ENCODE data around the gene USP40.
"Not testable (repeated sequence)": the region's sequence is repeated elsewhere in the genome, so short reads cannot be mapped to it uniquely, and the experiment has no call there.

Gene USP40, protein sequence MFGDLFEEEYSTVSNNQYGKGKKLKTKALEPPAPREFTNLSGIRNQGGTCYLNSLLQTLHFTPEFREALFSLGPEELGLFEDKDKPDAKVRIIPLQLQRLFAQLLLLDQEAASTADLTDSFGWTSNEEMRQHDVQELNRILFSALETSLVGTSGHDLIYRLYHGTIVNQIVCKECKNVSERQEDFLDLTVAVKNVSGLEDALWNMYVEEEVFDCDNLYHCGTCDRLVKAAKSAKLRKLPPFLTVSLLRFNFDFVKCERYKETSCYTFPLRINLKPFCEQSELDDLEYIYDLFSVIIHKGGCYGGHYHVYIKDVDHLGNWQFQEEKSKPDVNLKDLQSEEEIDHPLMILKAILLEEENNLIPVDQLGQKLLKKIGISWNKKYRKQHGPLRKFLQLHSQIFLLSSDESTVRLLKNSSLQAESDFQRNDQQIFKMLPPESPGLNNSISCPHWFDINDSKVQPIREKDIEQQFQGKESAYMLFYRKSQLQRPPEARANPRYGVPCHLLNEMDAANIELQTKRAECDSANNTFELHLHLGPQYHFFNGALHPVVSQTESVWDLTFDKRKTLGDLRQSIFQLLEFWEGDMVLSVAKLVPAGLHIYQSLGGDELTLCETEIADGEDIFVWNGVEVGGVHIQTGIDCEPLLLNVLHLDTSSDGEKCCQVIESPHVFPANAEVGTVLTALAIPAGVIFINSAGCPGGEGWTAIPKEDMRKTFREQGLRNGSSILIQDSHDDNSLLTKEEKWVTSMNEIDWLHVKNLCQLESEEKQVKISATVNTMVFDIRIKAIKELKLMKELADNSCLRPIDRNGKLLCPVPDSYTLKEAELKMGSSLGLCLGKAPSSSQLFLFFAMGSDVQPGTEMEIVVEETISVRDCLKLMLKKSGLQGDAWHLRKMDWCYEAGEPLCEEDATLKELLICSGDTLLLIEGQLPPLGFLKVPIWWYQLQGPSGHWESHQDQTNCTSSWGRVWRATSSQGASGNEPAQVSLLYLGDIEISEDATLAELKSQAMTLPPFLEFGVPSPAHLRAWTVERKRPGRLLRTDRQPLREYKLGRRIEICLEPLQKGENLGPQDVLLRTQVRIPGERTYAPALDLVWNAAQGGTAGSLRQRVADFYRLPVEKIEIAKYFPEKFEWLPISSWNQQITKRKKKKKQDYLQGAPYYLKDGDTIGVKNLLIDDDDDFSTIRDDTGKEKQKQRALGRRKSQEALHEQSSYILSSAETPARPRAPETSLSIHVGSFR

DNA sequence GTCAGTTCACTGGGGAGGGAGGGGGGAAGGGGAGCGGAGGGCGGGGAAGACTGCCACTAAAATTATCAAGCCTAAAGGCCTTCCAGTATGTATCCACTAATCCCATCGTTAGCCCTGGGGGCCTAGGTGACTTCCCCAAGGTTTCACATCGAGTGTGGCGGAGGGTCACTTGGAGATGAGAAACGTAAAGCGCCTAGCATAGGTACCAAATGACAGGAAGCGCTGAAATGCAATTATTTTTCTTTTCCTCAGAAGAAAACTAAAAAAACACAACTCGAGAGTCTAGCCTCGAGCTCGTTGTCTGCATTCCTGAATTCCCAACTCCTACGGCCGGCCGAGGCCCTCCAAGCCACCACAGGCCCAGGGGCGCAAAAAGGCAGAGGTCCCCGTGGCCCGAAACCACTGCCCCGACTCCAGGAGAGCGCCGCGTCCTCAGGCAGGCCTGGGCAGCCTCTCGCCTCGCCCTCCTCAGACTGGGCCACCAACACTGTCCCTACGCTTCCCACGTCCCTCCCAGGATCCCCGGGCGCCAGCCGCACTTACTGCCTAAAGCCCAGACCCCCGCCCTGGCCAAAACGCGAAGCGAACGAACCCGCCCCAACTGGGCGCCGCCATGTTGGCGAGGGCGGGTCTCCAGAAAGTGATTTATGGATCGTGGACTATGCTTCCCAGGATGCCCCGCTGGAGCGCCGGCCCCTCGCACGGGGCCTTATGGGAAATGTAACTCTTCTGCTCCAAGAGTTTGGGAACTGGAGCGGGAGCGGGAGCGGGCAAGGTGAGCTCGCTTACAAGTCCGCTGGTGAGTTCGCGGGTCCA, at the start of gene USP40:
TSS of gene USP40 (minus strand) at position 642 of the 816 bp plus-strand sequence. CDS start 1,228 bp downstream, outside the sequence.
- H3K4me3 ChIP-seq (ENCODE audit: low read length): peak within 1 kb of the TSS; percentile 82
- TF ChIP-seq ZNF274 (IDR thresholded peaks at IDR 0.05; ENCODE audit: low read depth, low read length): no peak

DNA sequence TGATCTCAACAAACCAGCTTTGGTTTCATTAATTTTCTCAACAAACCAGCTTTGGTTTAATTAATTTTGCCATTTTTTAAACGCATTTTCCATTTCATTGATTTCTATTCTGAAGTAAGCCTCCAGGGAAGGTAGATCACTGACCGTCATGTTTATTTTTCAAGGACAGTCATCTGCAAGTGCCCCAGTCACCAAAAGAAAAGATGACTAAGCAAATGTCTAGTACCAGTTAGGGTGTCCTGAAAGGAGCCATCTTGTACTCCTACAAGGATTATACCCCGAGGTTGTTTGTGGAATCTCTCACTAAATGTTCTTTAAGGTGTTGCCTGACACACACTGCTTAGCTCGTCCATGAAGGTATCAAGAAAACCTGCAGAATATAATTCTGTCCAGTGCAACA, 44.7 kb upstream of the USP40 start:
- no peak for TF ChIP-seq ZNF274 (IDR thresholded peaks at IDR 0.05; ENCODE audit: low read depth, low read length)

DNA sequence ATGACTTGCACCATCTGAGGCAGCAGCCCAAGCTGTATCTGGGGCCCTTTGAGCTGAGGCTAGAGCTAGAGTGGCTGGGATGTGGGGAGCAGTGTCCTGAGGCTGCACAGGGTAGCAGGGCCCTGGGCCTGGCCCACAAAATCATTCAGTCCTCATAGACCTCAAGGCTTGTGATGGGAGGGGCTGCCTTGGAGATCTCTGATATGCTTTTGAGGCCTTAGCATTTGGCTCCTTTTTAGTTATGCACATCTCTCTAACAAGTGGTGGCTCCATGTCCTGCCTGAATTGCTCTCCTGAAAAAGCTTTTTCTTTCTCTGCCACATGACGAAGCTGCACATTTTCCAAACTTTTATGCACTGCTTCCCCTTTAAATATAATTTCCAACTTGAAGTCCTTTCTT, 39.1 kb upstream of the USP40 start:
- no peak for TF ChIP-seq ZNF274 (IDR thresholded peaks at IDR 0.05; ENCODE audit: low read depth, low read length)

More for the DNA sequence above, 44.7 kb upstream of the USP40 start:
- no peak overlapping the region for H3K4me3 ChIP-seq (ENCODE audit: low read length)

DNA sequence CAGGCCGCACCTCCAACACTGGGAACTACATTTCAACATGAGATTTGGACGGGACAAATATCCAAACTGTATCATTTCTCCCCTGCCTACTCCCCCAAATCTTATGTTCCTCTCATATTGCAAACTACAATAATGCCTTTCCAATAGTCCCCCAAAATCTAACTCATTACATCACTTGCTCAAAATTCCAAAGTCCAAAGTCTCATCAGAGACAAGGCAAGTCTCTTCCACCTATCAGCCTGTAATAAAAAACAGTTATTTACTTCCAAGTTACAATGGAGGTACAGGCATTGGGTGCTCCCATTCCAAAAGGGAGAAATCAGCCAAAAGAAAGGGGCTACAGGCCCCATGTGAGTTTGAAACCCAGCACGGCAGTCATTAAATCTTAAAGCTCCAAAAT, 38.2 kb upstream of the USP40 start:
- TF ChIP-seq ZNF274 (IDR thresholded peaks at IDR 0.05; ENCODE audit: low read depth, low read length): no peak
- H3K4me3 ChIP-seq (ENCODE audit: low read length): no peak overlapping the region

More for the DNA sequence above, 39.1 kb upstream of the USP40 start:
- no peak overlapping the region for H3K4me3 ChIP-seq (ENCODE audit: low read length)

DNA sequence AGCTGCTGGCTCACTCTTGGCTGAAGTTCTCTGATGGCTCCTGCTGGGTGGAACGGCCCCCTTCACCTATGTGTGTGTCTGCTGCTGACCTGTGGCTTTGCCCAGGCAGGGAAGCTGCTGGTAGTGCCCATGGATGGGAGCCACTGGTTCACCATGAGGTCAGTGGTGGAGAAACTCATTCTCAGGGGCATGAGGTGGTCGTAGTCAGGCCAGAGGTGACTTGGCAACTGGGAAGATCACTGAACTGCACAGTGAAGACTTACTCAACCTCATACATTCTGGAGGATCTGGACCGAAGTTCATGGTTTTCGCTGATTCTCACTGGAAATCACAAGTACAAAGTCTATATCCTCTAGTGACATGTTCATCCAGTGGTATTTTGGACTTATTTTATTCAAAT, 36.9 kb upstream of the USP40 start:
- TF ChIP-seq ZNF274 (IDR thresholded peaks at IDR 0.05; ENCODE audit: low read depth, low read length): no peak
- H3K4me3 ChIP-seq (ENCODE audit: low read length): no peak overlapping the region

DNA sequence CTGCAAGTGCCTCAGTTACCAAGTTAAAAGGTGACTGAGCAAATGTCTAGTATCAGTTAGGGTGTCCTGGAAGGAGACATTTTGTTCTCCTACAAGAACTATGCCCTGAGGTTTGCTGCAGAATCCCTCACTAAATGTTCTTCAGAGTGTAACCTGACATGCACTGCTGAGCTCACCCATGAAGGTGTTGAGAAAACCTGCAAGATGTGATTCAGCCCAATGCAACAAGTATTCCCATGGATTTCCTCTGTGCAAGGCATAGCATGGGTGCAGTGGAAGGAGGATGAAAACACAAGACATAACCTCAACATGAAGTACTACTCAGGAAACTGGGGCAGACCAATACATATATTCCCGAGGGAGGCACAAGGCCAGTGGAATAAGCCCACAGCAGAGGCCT, 35.5 kb upstream of the USP40 start:
- no peak for TF ChIP-seq ZNF274 (IDR thresholded peaks at IDR 0.05; ENCODE audit: low read depth, low read length)
- H3K4me3 ChIP-seq (ENCODE audit: low read length): no peak overlapping the region

DNA sequence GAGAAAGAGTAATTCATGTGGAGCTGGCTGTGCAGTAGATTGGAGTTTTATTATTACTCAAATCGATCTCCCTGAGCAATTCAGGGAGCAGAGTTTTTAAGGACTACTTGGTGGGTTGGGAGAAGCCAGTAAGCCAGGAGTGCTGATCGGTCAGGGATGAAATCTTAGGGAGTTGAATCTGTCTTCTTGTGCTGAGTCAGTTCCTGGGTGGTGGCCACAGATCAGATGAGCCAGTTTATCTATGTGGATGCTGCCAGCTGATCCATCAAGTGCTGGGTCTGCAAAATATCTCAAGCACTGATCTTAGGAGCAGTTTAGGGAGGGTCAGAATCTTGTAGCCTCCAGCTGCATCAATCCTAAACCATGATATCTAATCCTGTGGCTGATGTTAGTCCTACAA, 33.8 kb upstream of the USP40 start:
- no peak overlapping the region for H3K4me3 ChIP-seq (ENCODE audit: low read length)
- TF ChIP-seq ZNF274 (IDR thresholded peaks at IDR 0.05; ENCODE audit: low read depth, low read length): no peak

DNA sequence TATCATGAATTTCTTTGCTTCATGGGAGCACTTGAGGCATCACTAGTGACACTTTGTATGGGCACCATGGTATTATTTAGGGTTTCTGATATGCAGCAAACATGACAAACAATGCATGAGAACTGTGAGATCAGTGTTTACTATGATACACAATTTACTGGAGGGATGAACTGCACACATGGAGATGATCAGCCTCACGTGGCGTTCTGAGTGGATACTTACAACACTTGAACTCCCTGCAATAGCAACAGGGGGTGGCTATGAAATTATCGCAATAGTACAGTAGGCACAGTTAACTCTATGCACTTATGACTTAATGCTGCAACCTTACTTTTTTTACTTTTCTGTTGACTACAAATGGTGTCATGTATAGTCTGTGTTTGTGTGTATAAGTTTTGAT, 32.4 kb upstream of the USP40 start:
- no peak for TF ChIP-seq ZNF274 (IDR thresholded peaks at IDR 0.05; ENCODE audit: low read depth, low read length)
- H3K4me3 ChIP-seq (ENCODE audit: low read length): no peak overlapping the region

DNA sequence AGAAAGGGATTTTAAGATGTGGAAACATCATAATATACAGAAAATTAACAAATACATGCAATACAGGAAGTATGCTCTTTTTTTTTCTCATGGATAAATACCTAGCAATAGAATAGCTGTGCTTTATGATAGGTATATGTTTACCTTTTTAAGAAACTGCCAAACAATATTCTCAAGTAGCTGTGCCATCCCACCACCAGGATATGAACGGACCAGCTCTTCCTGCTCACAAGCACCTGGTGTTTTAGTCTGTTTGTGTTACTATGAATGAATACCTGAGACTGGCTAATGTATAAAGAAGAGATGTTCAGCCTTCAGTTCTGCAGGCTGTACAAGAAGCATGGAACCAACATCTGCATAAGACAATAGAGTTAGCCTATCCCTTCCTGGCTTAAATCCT, 30.9 kb upstream of the USP40 start:
- no peak for TF ChIP-seq ZNF274 (IDR thresholded peaks at IDR 0.05; ENCODE audit: low read depth, low read length)
- no peak overlapping the region for H3K4me3 ChIP-seq (ENCODE audit: low read length)

DNA sequence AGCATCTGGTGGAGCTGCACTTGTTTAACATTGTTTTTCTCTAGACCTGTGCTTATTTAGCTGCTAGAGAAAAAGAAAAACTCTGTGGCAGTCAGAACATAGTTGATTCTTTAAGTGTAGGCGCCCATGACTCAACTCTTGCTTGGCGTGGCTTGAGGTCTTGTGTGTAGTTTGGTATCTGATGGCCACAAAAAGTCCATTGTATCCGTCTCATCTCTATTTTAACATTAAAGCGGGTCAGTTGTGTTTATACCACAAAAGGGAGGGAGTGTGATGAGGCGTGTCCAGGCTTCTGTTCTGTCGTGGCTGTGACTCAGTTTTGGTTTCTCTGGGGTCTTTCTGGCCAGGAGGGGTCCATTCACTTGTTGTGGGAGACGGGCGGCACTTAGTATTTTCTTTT, 26.6 kb upstream of the USP40 start:
- TF ChIP-seq ZNF274 (IDR thresholded peaks at IDR 0.05; ENCODE audit: low read depth, low read length): no peak
- H3K4me3 ChIP-seq (ENCODE audit: low read length): no peak overlapping the region

DNA sequence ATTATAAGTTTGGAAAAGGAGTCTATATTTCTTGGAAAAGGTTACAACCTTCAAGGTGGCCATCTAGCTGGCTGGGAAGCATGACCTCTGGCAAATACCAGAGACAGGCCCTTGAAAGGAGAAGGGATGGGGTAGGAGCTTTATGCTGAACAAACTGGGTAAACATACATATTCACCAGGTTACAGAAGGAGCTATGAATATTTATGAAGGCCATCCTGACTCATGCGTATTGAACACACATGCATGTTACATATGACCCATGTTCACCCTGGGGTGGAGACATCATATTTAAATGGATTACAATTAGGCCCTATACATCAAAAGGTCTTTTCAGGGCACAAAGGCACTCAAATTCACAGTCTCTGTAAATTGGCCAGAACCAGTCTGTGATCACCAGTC, 26.1 kb upstream of the USP40 start:
- H3K4me3 ChIP-seq (ENCODE audit: low read length): not testable (repeated sequence)

DNA sequence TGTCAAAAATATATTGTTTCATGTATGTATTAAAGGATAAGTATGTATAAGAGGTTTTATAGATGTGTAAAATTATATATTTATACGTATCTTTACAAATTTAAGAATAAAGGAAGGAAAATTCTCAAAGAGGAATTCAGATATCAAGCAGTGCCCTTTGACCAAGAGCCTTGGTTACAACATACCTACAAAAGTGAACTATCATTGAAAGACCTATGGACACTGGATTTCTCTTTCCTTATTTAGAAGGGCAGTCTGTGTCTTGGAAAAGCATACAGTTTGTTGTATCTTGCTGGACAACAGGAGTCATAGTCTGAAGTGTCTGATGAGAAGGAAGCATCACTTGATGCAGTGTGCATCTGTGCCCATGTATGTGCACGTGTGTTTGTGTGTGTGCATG, 21.8 kb upstream of the USP40 start:
- no peak overlapping the region for H3K4me3 ChIP-seq (ENCODE audit: low read length)
- no peak for TF ChIP-seq ZNF274 (IDR thresholded peaks at IDR 0.05; ENCODE audit: low read depth, low read length)

DNA sequence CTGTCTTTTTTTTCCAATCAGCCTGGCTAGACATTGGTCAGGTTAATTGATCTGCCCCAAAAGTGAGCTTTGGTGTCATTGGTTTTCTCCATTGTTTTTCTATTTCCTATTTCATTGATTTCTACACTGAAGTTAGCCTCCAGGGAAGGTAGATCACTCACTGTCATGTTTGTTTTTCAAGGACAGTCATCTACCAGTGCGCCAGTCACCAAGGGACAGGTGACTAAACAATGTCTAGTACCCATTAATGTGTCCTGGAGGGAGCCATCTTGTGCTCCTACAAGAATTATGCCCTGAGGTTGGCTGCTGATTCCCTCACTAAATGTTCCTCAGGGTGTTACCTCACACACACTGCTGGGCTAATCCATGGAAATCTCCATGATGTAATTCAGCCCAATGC, 17.6 kb upstream of the USP40 start:
- H3K4me3 ChIP-seq (ENCODE audit: low read length): no peak overlapping the region
- no peak for TF ChIP-seq ZNF274 (IDR thresholded peaks at IDR 0.05; ENCODE audit: low read depth, low read length)

DNA sequence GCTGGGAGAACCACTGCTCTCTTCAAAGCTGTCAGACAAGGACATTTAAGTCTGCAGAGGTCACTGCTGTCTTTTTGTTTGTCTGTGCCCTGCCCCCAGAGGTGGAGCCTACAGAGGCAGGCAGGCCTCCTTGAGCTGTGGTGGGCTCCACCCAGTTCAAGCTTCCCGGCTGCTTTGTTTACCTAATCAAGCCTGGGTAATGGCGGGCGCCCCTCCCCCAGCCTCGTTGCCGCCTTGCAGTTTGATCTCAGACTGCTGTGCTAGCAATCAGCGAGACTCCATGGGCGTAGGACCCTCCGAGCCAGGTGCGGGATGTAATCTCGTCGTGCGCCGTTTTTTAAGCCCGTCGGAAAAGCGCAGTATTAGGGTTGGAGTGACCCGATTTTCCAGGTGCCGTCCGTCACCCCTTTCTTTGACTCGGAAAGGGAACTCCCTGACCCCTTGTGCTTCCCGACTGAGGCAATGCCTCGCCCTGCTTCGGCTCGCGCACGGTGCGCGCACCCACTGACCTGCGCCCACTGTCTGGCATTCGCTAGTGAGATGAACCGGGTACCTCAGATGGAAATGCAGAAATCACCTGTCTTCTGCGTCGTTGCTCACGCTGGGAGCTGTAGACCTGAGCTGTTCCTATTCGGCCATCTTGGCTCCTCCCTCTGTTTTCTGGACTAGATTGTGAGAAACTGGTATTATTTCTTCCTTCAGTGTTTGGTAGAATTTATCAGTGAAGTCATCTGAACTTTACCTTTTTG, 16.8 kb upstream of the USP40 start:
- not testable (repeated sequence) for H3K4me3 ChIP-seq (ENCODE audit: low read length)

DNA sequence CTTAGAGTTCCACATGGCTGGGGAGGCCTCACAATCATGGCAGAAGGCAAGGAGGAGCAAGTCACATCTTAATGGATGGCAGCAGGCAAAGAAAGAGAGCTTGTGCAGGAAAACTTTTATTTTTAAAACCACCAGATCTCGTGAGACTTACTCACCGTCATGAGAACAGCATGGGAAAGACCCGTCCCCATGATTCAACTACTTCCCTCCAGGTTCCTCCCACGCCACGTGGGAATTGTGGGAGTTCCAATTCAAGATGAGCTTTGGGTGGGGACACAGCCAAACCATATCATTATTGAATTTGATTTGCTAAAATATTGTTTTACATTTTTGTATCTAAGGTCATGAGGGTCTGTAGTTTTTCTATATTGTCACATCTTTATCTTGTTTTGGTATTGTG, 10.8 kb upstream of the USP40 start:
- H3K4me3 ChIP-seq (ENCODE audit: low read length): not testable (repeated sequence)
